GM21529 (cell line): ENCODE results near the gene TRMT1.

Experiments
- ATAC-seq: cut with Tn5 transposase; IDR thresholded peaks from one replicate; pipeline ENCODE4 v1.9.1; 2021; ENCODE audit not compliant: unreplicated experiment

Gene TRMT1

DNA sequence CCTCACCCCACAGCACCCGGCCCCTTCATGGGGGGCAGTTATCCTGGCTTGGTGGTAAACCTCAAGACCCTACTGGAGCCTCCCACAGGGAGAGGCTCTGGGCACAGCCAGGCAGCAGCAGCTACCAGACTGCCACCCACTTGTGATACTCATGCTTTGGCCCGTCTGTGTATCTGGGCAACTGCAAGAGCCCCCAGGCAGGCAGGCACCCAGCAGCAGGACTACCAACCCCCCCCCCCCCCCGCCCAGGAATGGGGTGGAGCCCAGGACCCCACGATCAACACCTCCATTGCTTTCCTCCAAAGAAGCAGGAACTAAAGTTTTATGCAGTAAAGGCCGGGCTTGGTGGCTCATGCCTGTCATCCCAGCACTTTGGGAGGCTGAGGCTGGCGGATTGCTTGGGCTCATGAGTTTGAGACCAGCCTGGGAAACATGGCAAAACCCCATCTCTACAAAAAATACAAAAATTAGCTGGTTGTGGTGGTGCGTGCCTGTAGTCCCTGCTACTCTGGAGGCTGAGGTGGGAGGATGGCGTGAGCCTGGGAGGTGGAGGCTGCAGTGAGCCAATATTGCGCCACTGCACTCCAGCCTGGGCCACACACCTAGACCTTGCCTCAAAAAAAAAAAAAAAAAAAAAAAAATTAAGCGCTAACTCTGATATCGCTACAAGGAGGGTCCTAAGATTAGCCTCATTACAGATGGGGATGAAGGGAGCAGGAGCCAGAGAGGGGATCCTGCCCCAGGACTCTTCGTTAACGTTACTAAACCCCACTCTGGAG is 12.8 kb downstream of the TRMT1 start:
- ATAC-seq, result no peak

DNA sequence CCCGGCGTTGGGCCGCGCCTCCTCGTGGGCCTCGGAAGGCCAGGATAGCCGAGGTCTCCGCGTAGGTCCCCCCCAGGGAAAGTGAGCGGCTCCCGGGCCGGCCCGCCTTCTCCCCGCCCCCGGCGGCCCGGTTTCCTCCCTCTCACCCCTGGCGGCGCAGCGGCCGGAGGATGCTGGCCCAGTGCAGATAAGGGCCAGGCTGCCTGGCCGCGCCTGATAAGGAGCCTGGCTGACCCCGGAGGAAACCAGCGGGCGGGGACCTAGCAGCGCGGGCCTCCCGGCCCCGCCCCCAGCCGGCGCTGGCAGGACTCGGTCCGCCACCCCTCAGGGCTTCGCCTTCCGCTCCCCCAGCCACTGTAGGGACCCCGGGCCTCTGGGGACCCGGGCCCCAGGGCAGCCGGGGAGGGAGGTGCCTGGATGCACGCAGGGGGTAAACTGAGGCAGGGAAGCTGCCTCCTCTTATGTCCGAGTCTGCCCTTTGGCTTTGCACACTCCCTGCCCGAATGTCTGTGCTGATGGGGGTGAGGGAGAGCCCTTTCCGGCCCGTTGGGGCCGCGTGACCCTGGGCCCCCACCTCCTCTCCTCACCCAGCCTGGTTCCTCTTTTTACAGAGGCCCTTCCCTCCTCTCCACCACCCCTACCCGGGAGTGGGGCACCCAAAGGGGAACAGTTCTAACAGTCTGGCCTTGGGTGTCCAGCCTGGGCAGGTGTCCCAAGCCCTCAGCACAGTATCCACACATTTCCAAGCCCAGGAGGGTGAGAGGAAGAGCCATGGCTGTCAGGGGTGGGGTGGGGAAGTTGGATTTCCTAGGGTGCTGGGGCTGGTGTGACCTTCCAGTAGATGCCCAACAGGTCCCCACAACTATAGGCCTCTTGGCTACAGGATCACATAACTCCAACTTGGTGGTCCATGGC is 13.6 kb downstream of the TRMT1 start, which contains the start of gene LYL1:
Gene LYL1 (minus strand): TSS at position 193 of the 915 bp plus-strand sequence. CDS start 1,687 bp downstream, outside the sequence.
- peak; percentile 45 for ATAC-seq

DNA sequence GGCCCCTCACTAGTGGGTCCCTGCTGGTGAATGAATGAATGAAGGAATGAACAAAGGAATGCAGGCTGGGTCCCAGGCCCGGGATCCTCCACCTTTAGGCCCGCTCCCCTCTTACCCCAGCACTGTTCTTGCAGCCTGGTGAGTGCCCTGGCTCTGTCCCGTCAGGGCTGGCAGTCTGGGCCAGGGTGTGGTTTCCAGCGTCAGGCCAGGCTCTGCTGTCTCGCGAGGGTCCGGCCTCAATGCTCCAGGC is 14.2 kb downstream of the TRMT1 start:
- ATAC-seq, result no peak

DNA sequence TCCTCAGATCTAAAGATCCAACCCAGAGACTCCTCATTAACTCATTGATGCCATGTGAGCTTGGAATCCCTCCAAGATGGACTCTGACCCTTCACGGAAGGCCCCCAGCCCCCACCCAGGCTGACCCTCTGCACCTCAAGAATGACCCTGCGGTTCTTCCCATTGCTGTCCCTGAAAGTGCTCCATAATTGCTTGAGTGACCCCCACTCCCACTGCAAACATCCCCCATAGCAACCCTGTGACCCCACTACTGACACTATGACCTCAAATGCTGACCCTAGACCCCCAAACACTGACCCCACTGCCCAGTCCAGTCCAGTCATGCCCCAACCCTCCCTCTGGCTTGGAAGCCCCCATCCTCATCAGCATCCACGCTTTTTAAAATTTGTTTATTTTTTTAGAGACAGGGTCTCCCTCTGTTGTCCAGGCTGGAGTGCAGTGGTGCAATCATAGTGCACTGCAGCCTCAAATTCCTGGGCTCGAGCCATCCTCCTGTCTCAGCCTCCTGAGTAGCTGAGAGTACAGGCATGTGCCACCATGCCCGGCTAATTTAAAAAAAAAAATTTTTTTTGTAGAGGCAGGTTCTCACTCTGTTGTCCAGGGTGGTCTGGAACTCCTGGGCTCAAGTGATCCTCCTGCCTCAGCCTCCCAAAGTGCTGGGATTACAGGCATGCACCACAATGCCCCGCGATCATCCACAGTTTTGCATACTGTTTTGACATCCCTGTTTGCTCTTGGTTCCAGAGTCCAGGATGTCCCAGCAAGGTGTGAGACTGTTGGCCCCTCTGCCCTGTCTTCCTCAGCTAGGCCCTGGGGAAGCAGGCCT is 14.7 kb downstream of the TRMT1 start:
- no peak for ATAC-seq

DNA sequence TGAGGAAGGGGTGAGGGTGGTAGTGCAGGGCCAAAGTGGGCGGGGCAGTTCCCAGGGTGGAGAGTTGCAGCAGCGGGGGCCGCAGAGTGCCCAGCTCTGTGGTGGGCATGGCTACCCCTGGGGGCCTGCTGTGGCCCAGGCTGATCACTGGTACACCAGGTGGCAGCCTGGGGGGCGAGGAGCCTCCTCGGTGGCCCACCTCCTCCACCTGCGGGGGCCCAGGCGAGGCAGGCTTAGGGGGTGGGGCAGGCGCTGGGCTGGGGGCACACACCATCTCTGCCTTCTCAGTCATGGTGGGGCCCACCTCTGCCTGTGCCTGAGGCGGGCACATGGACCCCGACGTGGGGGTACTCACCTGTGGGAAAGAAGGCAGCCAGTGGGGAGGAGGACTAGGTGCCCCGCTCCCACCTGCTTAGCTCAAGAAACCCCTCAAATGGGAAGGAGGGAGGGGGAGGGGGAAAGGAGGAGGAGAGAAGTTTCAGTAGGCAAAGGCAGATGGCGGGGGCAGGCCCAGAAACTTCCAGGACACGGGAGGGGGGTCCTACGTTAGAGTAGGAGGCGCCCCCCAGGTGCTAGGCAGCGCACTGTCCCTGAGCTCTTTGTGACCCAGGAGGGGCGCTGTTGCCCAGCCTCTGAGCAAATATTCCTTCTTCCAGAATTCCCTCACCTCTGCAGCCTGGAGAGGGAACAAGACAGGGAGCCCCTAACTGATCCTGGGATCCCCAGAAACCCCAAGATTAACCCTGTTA is 15.5 kb downstream of the TRMT1 start:
- ATAC-seq, result no peak

DNA sequence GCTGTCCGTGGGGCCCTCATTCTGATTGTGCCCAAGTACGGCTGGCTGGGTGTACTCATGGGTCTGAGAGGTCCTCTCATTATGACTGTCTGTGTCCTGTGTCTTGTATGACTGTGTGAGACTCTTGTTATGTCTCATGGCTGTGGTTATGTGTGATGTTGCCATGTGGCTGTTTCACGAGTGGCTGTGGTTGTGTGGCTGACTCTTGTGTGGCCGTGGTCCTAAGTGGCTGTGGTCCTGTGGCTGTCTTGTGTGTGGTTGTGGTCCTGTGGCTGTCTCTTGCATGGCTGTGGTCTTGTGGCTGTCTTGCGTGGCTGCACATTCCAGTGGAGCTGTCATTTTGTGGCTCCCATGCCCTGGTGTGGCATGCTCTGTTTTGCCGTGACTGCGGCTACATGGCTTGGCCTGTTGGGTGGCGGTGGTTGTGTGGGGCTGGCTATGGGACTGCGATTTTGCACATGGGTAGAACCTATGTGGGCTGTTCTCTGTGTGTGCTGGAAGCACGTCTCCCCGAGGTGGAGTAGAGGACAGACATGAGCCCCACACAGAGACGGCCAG is 16.4 kb downstream of the TRMT1 start:
- no peak for ATAC-seq

DNA sequence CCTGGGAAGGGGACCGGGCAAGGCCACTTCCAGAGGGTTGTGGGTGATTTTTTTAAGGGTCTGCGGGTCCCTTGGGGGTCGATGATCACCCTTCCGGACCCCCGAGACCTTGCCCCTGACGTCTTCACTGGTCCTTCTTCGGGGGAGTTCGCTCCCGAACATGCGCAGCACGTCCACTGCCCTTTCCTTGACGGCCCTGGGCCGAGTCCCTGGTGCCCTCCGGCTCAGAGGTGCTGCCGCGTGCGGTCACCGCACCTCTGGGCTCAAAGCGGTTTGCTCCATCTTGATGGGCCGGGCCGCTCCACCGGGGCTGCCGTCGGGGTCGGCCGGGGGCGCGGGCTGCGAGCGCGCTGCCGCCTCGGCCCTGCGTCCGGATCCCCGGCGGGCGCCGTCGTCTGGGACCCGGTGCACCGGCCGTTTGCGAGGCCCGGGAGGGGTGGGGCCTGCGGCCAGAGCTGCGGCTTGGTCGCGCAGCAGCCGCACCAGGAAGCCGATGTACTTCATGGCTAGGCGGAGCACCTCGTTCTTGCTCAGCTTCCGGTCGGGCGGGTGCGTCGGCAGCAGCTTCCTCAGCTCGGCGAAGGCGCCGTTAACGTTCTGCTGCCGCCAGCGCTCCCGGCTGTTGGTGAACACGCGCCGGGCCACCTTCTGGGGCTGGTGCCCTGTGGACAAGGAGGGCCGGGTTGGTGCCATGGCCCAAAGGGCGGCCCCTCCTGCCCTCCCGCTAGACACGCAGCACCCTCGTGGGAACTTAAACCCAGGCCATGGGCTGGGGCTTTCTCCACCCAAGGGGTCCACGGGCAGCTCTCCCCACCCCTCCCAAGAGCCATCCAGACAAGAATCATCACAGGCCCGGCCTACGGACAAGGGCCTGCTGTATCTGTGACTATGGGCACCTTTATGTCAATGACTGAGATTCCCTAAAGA is 17.2 kb downstream of the TRMT1 start:
- no peak for ATAC-seq

DNA sequence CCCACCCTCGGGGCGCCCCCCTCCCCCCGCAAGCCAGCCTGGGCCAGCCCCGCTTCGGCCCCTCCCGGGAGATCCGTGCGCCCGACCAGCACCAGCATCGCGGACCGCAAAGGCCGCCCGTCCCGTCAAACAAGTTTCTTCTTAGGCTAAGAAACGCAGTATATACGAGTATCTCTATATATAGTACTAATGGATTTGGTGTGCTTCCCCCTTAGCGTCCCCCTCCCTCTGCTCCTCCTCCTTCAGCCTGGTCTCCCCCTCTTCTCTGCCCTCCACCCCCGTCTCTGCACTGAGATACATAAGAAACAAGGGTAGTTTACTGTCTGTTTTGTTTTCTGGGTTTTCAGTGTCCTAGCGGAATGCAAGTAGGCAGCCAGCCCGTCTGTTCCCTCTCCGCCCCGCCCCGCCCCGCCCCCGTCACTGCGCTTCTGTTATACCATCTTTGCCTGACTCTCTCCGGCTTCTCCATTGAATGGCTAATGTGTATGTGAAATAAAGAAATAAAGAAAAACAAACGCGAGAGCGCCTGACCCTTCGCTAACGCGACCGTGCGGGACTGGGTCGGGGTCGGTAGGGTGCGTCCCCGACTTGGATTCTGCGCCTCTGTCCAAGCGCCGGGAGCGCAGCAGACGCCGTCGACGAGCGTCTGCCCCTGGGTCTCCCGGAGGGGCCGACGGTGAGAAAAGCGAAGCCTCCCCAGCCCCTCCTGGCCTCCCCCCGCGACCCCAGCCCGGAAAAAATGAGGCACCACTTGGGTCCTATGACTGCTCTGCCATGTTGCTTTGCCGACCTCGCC is 18.1 kb downstream of the TRMT1 start:
- ATAC-seq, result no peak

DNA sequence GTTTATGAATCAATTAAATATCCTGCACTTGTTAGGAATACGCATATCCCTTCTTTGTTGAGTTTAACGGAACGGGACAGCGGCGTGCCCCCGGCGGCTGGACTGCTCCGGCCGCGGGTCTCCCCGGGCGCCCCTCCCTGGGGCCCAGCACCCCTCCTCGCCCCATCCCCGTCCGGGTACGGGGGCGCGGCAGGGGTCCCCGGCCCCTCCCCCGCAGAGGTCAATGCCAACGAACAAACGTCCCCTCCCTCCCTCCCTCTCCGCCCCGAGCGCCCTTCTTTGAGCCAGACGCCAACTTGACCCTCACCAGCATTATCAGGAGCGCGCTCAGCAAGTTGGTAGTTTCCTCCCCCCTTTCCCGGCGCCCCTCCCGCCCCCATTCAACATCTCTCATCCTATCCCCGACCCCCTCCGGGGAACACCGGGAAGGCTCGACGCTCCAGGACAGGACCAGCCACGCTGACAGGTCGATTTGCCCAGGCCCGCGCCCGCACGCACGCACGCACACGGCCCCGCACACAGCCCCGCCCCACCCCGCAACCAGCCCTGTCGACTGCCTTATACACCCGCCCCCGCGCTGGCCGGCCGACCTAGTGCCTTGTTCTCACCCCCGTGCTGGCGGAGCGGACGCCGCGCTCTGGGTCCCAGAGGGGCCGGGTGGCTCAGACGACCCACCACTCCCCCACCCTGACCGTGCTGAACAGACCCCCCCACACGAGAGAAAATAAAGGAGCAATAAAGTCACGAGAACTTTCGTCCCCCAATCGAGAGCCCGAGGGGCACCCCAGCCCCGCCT is 18.9 kb downstream of the TRMT1 start:
- no peak for ATAC-seq

DNA sequence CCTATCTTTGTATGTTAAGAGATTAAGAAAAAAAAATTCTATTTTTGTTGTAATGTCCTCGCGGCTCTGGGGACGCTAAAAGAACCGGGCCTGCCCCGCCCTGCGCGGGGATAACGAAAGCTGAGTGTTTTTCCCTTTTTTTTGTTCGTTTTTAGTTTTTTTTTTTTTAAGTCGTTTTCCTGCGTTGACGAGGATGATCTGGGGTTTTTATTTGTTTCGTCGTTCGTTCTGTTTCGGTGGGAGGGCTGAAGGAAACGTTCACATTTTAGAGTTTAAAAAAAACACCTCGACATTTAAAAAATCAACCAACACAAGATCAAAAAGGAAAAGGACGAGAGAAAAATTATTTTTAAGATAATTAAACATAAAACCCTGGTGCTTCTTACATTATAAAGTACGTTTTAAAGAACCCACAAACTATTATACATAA is 19.5 kb downstream of the TRMT1 start:
- ATAC-seq, result no peak

DNA sequence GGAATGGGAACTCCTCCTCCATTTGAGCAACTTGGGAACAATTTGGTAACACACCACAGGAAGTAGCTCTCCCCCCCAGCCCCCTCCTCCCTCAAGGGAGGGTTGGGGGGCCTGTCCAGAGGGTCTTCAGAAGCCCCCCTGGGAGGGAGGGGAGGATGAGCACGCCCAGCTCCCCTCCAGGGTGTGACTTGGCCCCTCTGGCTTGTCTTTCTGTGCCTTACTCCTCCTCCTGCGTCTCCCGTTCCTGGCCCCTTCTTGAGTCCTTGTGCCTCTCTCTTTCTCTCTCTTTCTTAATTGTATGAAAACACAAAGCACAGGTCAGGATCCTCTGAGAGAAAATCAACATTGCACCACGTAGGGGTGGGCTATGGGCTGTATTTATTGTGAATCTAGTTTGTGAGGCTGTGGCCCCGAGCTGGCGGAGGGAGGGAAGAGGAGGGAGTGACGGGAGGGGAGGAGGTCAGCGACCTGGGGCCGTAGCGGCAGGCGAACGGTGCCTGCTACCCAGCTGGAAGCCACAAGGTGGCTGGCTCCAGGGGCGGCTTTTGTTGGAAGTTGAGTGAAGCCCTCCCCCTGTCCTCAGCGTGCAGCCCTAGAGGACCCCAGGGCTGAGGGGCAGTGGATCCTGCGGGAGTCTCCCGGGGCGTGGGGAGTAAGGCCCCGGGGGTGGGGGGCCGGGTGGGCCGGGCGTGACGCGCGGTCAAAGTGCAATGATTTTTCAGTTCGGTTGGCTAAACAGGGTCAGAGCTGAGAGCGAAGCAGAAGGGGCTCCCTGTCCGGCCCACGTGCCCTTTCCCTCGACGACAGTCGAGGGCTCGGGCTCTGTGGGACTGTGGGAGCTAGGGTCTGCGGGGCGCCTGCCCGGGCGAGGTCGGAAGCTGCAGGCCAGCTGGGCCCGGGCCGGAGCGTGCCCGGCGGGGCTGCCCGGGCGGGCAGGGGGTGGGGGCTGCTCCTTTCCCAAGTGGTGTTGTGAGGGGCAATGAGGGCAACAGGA is 20.3 kb downstream of the TRMT1 start:
- no peak for ATAC-seq

DNA sequence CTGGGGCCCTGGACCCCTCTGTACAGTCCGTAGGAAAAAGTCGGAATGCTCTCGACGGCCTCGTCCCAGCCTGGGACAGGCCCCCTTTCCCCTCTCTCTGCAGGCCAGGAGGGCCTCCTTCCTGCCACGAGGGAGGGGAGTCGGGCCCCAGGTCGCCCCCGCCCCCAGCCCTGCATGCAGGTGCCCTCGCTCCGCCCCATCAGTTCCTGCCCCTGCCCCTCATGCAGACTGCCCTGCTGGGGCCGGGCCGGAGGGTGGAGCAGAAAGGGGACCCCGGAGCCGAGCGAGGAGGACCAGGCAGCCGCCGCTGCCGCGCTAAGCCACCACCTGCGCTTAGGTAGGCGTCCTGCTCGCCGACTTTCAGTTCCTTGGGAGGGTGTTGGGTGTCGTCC is 21.2 kb downstream of the TRMT1 start:
- no peak for ATAC-seq

DNA sequence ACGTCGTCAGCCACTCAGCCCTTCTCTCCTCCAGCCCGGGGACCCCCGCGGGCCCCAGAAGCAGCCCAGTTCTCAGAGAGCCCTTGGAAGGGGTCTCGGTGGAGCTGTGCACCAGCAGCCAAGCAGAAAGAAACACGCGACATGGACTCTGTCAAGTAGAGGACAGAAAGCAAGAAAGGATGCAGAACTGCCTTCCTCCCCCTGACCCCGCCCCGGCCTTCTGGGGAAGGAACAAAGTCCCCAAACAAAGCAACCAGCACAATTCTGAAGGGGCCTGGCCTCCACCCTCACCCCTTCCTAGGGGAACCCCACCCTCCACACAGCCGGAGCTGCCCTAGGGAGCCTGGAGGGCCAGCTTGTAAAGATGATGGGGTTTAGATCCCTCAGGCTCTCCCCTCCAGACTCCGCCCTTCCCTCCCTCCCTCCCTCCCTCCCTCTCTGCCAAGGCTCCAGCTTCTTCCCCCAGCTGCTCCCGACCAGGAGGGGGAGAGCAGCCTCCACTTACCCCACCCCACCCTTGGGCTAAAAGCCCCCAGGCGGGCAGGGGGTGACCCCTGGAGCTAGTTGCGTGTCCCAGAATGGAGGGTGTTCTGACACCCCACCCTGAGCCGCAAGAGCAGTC is 21.7 kb downstream of the TRMT1 start:
- ATAC-seq, result no peak

DNA sequence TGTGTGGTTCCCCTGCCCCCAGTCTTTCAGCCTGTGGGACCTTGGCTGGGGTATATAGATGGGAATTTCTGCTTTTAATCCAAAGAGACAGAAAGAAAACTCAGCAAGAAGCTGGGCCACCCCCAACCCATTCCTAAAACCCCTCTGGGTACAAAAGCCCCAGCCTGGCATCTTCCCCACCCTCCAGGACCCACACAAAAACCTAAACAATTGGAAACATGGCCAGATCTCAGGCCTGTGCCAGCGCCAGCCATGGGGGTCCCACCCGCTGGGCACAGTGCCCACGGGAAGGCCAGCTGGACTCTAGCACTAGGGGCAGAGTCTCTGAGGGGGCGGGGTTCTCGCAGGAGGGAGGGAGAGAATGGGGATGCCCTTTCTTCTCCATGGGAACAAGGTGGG is 22.4 kb downstream of the TRMT1 start:
- ATAC-seq, result no peak

DNA sequence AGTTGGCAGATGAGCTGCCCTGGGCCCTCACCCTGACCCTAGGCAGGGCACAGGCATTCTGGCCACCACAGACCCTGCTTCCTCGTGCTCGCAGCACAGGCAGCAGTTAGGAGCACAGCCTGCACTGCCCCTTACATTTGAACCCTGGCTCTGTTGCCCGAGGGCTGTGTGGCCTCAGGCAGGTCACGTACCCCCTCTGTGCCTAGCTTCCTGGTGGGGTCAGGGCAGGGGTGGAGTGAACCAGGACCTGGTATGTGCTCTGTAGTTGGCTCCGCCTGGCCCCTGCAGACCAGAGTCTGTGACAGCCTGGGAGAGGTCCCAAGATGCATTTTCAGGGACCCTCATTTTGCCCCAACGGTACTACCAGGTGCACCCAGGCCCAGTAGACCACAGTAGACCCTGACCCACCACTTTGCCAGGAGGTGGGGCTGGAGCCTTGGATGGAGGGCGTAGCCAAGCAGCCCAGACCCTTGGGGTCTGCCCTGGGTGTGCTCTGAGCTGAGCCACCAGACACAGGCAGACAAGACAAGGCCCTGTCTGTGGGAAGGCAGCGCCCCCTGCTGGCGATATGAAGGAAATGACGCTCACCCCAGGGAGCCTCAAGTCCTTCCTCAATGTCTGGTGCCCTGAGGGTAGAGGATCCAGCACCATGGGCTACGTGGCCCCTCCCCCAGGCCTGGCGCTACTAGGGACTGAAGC is 23.0 kb downstream of the TRMT1 start:
- ATAC-seq, result peak; percentile 52
